ENCODE results near the gene HOXB8.

GRCh38 chr17:48564188-48565021 is 50.7 kb downstream of the HOXB8 start:
- TF ChIP-seq POLR2AphosphoS5 (IDR thresholded peaks at IDR 0.05; ENCODE audit: insufficient read depth in 1 of 2, low read depth in 1 of 2) (no peak), CTCF (IDR thresholded peaks at IDR 0.05) (no peak)
